ENCODE data around the gene TERC. TPM values are rescaled to one million over a fixed set of nuclear protein-coding genes. Genes with fewer than 3 reads are reported as not detected.

Gene TERC
- total RNA-seq: 86.8 and 454 TPM in 2 replicates
- polyA plus RNA-seq (2012): 0.25 TPM

GRCh38 chr3:169764882-169765612 is at the start of gene TERC:
Gene TERC (minus strand): TSS chr3:169765060.
- DNase-seq (ENCODE audit: low read depth): peak; percentile 96

- no peak for DNase-seq (ENCODE audit: low read depth)
These were observed 49.1 kb upstream of the TERC start for GRCh38 chr3:169813757-169814517.

- no peak for DNase-seq (ENCODE audit: low read depth)
These were observed 48.4 kb upstream of the TERC start for GRCh38 chr3:169813278-169813677.

GRCh38 chr3:169812332-169813235 is 47.7 kb upstream of the TERC start, which contains the start of the genes LRRC34 and LRRIQ4:
Gene LRRC34 (minus strand): TSS chr3:169812904. CDS start chr3:169812548, 356 bp downstream.
Gene LRRIQ4 (plus strand): TSS chr3:169812870. CDS start chr3:169821922, 9,052 bp downstream.
- DNase-seq (ENCODE audit: low read depth): peak; percentile 85

GRCh38 chr3:169811631-169812331 is 46.9 kb upstream of the TERC start:
- DNase-seq (ENCODE audit: low read depth): peak; percentile 29

- DNase-seq (ENCODE audit: low read depth): no peak
These were observed 44.5 kb upstream of the TERC start for GRCh38 chr3:169809230-169809795.

- DNase-seq (ENCODE audit: low read depth): no peak
These were observed 39.8 kb upstream of the TERC start for GRCh38 chr3:169804681-169805080.

- DNase-seq (ENCODE audit: low read depth): no peak
These were observed 27.5 kb upstream of the TERC start for GRCh38 chr3:169792359-169792758.

GRCh38 chr3:169790687-169791429 is 26.0 kb upstream of the TERC start:
- no peak for DNase-seq (ENCODE audit: low read depth)

GRCh38 chr3:169790219-169790618 is 25.4 kb upstream of the TERC start:
- no peak for DNase-seq (ENCODE audit: low read depth)

GRCh38 chr3:169787791-169788190 is 22.9 kb upstream of the TERC start:
- DNase-seq (ENCODE audit: low read depth): peak; percentile 24

- no peak for DNase-seq (ENCODE audit: low read depth)
These were observed 22.3 kb upstream of the TERC start for GRCh38 chr3:169787120-169787519.

- no peak for DNase-seq (ENCODE audit: low read depth)
These were observed 16.5 kb upstream of the TERC start for GRCh38 chr3:169781209-169781855.

- DNase-seq (ENCODE audit: low read depth): no peak
These were observed 15.9 kb upstream of the TERC start for GRCh38 chr3:169780742-169781141.

- DNase-seq (ENCODE audit: low read depth): no peak
These were observed 13.0 kb upstream of the TERC start for GRCh38 chr3:169777822-169778221.

GRCh38 chr3:169774186-169774585 is 9.3 kb upstream of the TERC start:
- no peak for DNase-seq (ENCODE audit: low read depth)

GRCh38 chr3:169772897-169773816 is 8.3 kb upstream of the TERC start, which contains the start of gene MYNN:
Gene MYNN (plus strand): TSS chr3:169773396. CDS start chr3:169774296, 900 bp downstream.
- DNase-seq (ENCODE audit: low read depth): peak; percentile 94

Data from myocyte (in vitro differentiated cells).